IMR-90 (cell line): ENCODE measurements around the gene KNCN. TPM values are rescaled to one million over a fixed set of nuclear protein-coding genes. Genes with fewer than 3 reads are reported as not detected.

ENCODE experiments used
- ATAC-seq: fragments of 200-7000 bp; cut with Tn5 transposase; 2 replicates; pipeline ENCODE4 v1.9.1; 2020; ENCODE audit warnings: low read depth, mild to moderate bottlenecking, moderate library complexity
- BruUV-seq: library from RNA; stranded (reverse); fragments of 400-500 nt; replicated peaks from 2 replicates; lab custom pipeline; 2021; lab: Mats Ljungman, UMichigan
- CTCF ChIA-PET: fragments of 300-600 bp; formaldehyde crosslinking; extraction: SDS; loops from one replicate; lab custom pipeline; 2021; ENCODE audit warnings: antibody characterized with exemption; lab: Yijun Ruan, JAX
- POLR2A ChIA-PET: fragments of 300-600 bp; sonication (Branson Sonifier 250); formaldehyde crosslinking; loops from one replicate; lab custom pipeline; 2022; ENCODE audit warnings: antibody characterized with exemption; ENCODE audit not compliant: unreplicated experiment; lab: Charles Lee
- DNase-seq: peaks from one replicate; pipeline ENCODE4 v3.0.0; 2013
- H2AFZ ChIP-seq: replicated peaks from 2 replicates; pipeline ENCODE3; 2013; ENCODE audit warnings: low read length, mild to moderate bottlenecking; ENCODE audit not compliant: poor library complexity
- H2AK5ac ChIP-seq: 2 replicates; pipeline ENCODE4 v1.6.1; 2013; ENCODE audit warnings: low read depth, low read length, inconsistent platforms
- H2AK9ac ChIP-seq: replicated peaks from 2 replicates; pipeline ENCODE3; 2013; ENCODE audit warnings: mild to moderate bottlenecking, low read depth, low read length, moderate library complexity; ENCODE audit not compliant: poor library complexity
- H2BK120ac ChIP-seq: 2 replicates; pipeline ENCODE4 v1.6.1; 2013; ENCODE audit warnings: low read depth, low read length, inconsistent platforms
- H2BK15ac ChIP-seq: 3 replicates; pipeline ENCODE4 v1.6.1; 2013; ENCODE audit warnings: low read depth, low read length, inconsistent platforms
- H2BK20ac ChIP-seq: 2 replicates; pipeline ENCODE4 v1.6.1; 2013; ENCODE audit warnings: low read depth, mild to moderate bottlenecking, inconsistent platforms, low read length, moderate library complexity
- H2BK5ac ChIP-seq: 2 replicates; pipeline ENCODE4 v1.6.1; 2013; ENCODE audit warnings: mild to moderate bottlenecking, low read depth, low read length, inconsistent platforms; ENCODE audit not compliant: poor library complexity, severe bottlenecking
- H3K14ac ChIP-seq: replicated peaks from 2 replicates; pipeline ENCODE4 v1.6.1; 2013; ENCODE audit warnings: low read depth, low read length, inconsistent platforms
- H3K18ac ChIP-seq: 2 replicates; pipeline ENCODE4 v1.6.1; 2013; ENCODE audit warnings: low read depth, low read length, control low read depth
- H3K23ac ChIP-seq: 2 replicates; pipeline ENCODE4 v1.6.1; 2013; ENCODE audit warnings: low read depth, low read length, inconsistent platforms
- H3K27ac ChIP-seq: 2 replicates; pipeline ENCODE4 v1.5.1; 2013; ENCODE audit warnings: mild to moderate bottlenecking, control low read depth, low read length; ENCODE audit not compliant: insufficient read depth
- H3K27me3 ChIP-seq: 2 replicates; pipeline ENCODE4 v1.6.1; 2013; ENCODE audit warnings: low read length; ENCODE audit not compliant: control insufficient read depth, insufficient read depth
- H3K36me3 ChIP-seq: 2 replicates; pipeline ENCODE4 v1.6.1; 2013; ENCODE audit warnings: low read length, mixed read lengths; ENCODE audit not compliant: control insufficient read depth, insufficient read depth
- H3K4ac ChIP-seq: 2 replicates; pipeline ENCODE4 v1.6.1; 2013; ENCODE audit warnings: low read depth, low read length, inconsistent platforms
- H3K4me1 ChIP-seq: 2 replicates; pipeline ENCODE4 v1.6.1; 2013; ENCODE audit warnings: low read length, mixed read lengths; ENCODE audit not compliant: control insufficient read depth, insufficient read depth
- H3K4me2 ChIP-seq: 2 replicates; pipeline ENCODE4 v1.6.1; 2013; ENCODE audit warnings: low read depth, mild to moderate bottlenecking, control low read depth, low read length, moderate library complexity
- H3K4me3 ChIP-seq: 2 replicates; pipeline ENCODE4 v1.5.1; 2013; ENCODE audit warnings: low read depth, mild to moderate bottlenecking, control low read depth, low read length, moderate library complexity; ENCODE audit not compliant: insufficient read depth
- H3K56ac ChIP-seq: 2 replicates; pipeline ENCODE4 v1.6.1; 2013; ENCODE audit warnings: low read length, inconsistent platforms; ENCODE audit not compliant: insufficient read depth; ENCODE audit errors: extremely low read depth
- H3K79me1 ChIP-seq, 2 experiments: 2 replicates each; pipeline ENCODE4 v1.6.1; 2013; ENCODE audit warnings: low read length in 2 of 2, inconsistent platforms in 1 of 2, low read depth in 1 of 2
- H3K9ac ChIP-seq: 2 replicates; pipeline ENCODE4 v1.6.1; 2013; ENCODE audit warnings: low read depth, low read length, control low read depth
- H3K9me1 ChIP-seq: 2 replicates; pipeline ENCODE4 v1.6.1; 2013; ENCODE audit warnings: low read length, inconsistent platforms; ENCODE audit not compliant: insufficient read depth
- H3K9me3 ChIP-seq: 2 replicates; pipeline ENCODE4 v1.6.1; 2013; ENCODE audit warnings: low read length; ENCODE audit not compliant: control insufficient read depth, insufficient read depth
- H4K20me1 ChIP-seq: 2 replicates; pipeline ENCODE4 v1.6.1; 2013; ENCODE audit warnings: low read length, inconsistent platforms; ENCODE audit not compliant: insufficient read depth
- H4K5ac ChIP-seq: 2 replicates; pipeline ENCODE4 v1.6.1; 2013; ENCODE audit warnings: mild to moderate bottlenecking, low read depth, low read length, control low read depth
- H4K8ac ChIP-seq, 2 experiments: 2 replicates each; pipeline ENCODE4 v1.6.1; 2013; ENCODE audit warnings: low read depth in 2 of 2, low read length in 2 of 2, control low read depth in 1 of 2, inconsistent platforms in 1 of 2
- H4K91ac ChIP-seq: 2 replicates; pipeline ENCODE4 v1.6.1; 2013; ENCODE audit warnings: low read depth, low read length, inconsistent platforms; ENCODE audit not compliant: insufficient read depth
- CTCF ChIP-seq: conservative IDR thresholded peaks from 2 replicates; pipeline ENCODE4 v1.5.1; 2012; ENCODE audit warnings: mild to moderate bottlenecking, low read depth, low read length, improper control_type of control experiment
- NFE2L2 ChIP-seq: fragments of 150-350 bp; IDR thresholded peaks from 2 replicates; pipeline ENCODE4 v1.6.1; 2016; ENCODE audit warnings: low read depth, mild to moderate bottlenecking, low read length
- RAD21 ChIP-seq: IDR thresholded peaks from 2 replicates; pipeline ENCODE4 v1.6.1; 2012; ENCODE audit warnings: low read length, improper control_type of control experiment
- RCOR1 ChIP-seq: IDR thresholded peaks from 2 replicates; pipeline ENCODE4 v1.6.1; 2012; ENCODE audit warnings: mild to moderate bottlenecking, low read length, improper control_type of control experiment; ENCODE audit not compliant: insufficient replicate concordance
- SMC3 ChIP-seq: fragments of 150-350 bp; IDR thresholded peaks from 2 replicates; pipeline ENCODE4 v1.6.1; 2016; ENCODE audit warnings: low read depth, mild to moderate bottlenecking, antibody characterized with exemption, low read length, moderate library complexity
- WGBS, 2 experiments: methylation state at CpG; one replicate each; pipeline versions ENCODE4 v1.1.5 to v1.1.7; 2013; ENCODE audit warnings: missing lambda C conversion rate in 2 of 2; ENCODE audit not compliant: insufficient read length in 1 of 2; ENCODE audit errors: extremely low coverage in 2 of 2; 5-methylcytosine and 5-hydroxymethylcytosine counted together
- dilution Hi-C: fragments of 300-500 bp; cut with HindIII; formaldehyde crosslinking; loops from one replicate; pipeline ENCODE4 v1.14.3; 2018; ENCODE audit warnings: low sequenced_read_pairs; ENCODE audit not compliant: unreplicated experiment
- in situ Hi-C: fragments of 300-500 bp; cut with MboI; formaldehyde crosslinking; loops from 3 replicates; pipeline ENCODE4 v1.14.3; 2019; ENCODE audit warnings: low sequenced_read_pairs, inconsistent platforms, mixed read lengths
- intact Hi-C: fragments of 100-400 bp; cut with micrococcal nuclease; formaldehyde crosslinking; loops from 2 replicates; pipeline ENCODE4 v1.10.0; 2022
- polyA plus RNA-seq, 3 experiments: library from polyadenylated mRNA; depleted of rRNA; stranded (reverse); fragments of >200 nt; gene quantifications; 2 replicates each; pipeline ENCODE4 v1.2.3, GENCODE V29; 2012; ENCODE audit warnings: low replicate concordance in 1 of 3
- total RNA-seq: library from RNA; depleted of rRNA; stranded (reverse); fragments of >200 nt; gene quantifications from 2 replicates; pipeline ENCODE4 v1.2.3, GENCODE V29; 2012

KNCN gene
- total and polyA plus RNA-seq, 2 of the 4 experiments (the other 2 are of a cell fraction): not detected

- Histone ChIP-seq H4K20me1 (0 out of 2 replicates have a peak, but pooled peaks cover under 1% of the 10 kb centered on the region), H3K4me2 (no peak overlapping the region), H3K9me1 (no peaks in the 10 kb centered on the region), H3K4me3 (no peak overlapping the region), H3K27ac (no peak overlapping the region), H2BK5ac (no peak overlapping the region), H3K4me1 (peaks cover 7% of the 10 kb centered on the region), H2BK20ac (no peak overlapping the region), H3K14ac (no peak overlapping the region), H3K18ac (no peak overlapping the region), H3K27me3 (peaks cover 60% of the 10 kb centered on the region), H2BK120ac (no peak overlapping the region), H2AK5ac (no peak overlapping the region), H3K79me1 (no peaks in the 10 kb centered on the region), H2AFZ (no peak overlapping the region), H4K91ac (no peak overlapping the region), H3K36me3 (no peaks in the 10 kb centered on the region), H3K4ac (no peak overlapping the region), H3K23ac (no peak overlapping the region), H3K9me3 (no peaks in the 10 kb centered on the region), H2BK15ac (no peak overlapping the region), H4K5ac (no peak overlapping the region), H3K56ac (no peak overlapping the region), H2AK9ac (no peak overlapping the region), H4K8ac (no peak overlapping the region), H3K9ac (no peak overlapping the region)
- BruUV-seq: no TSS peak
- ATAC-seq (no peak), DNase-seq (no peak)
- CTCF ChIA-PET: no interaction called here
- 84% methylated on average over 6 of the region's 6 CpGs; no CpG with 5 or more reads in 1 of the 2 experiments for WGBS, 2 experiments
- POLR2A ChIA-PET: no interaction called here
- dilution Hi-C loops: no loop called here
- in situ Hi-C loops: no loop called here
- no peak for TF ChIP-seq NFE2L2
- TF ChIP-seq SMC3: no peak
- no peak for TF ChIP-seq CTCF
- no peak for TF ChIP-seq RAD21
- TF ChIP-seq RCOR1: no peak
- intact Hi-C loops: no loop called here
Measured at GRCh38 chr1:46515576-46515975, 35.9 kb downstream of the KNCN start.
